ENCODE data around the gene OLR1.
"Not testable (repeated sequence)": the region's sequence is repeated elsewhere in the genome, so short reads cannot be mapped to it uniquely, and the experiment has no call there.

The OLR1 gene

GRCh38 chr12:10190558-10191388, 18.8 kb upstream of the OLR1 start:
- DNase-seq = no peak

GRCh38 chr12:10189653-10190052, 17.7 kb upstream of the OLR1 start:
- DNase-seq = no peak

GRCh38 chr12:10186958-10187357, 15.0 kb upstream of the OLR1 start:
- not testable (repeated sequence) for DNase-seq

GRCh38 chr12:10186299-10186698, 14.4 kb upstream of the OLR1 start:
- no peak for DNase-seq

GRCh38 chr12:10184261-10184843, 12.4 kb upstream of the OLR1 start:
- no peak for DNase-seq

- no peak for DNase-seq
These were observed 10.6 kb upstream of the OLR1 start for GRCh38 chr12:10182354-10183049.

- no peak for DNase-seq
These were observed 7.8 kb upstream of the OLR1 start for GRCh38 chr12:10179776-10180181.

- DNase-seq = no peak
These were observed 6.9 kb upstream of the OLR1 start, which contains the start of gene TMEM52B for GRCh38 chr12:10178821-10179220. TSS of gene TMEM52B (plus strand) at chr12:10179032. CDS start at chr12:10179575, 543 bp downstream.

GRCh38 chr12:10175846-10176636, 4.1 kb upstream of the OLR1 start:
- no peak for DNase-seq

- no peak for DNase-seq
These were observed 3.2 kb upstream of the OLR1 start for GRCh38 chr12:10174986-10175614.

- no peak for DNase-seq
These were observed 1.7 kb downstream of the OLR1 start for GRCh38 chr12:10170216-10170615.

- no peak for DNase-seq
These were observed 2.8 kb downstream of the OLR1 start for GRCh38 chr12:10169104-10169503.

- no peak for DNase-seq
These were observed 4.3 kb downstream of the OLR1 start for GRCh38 chr12:10167599-10167998.

GRCh38 chr12:10165421-10165820, 6.5 kb downstream of the OLR1 start:
- DNase-seq = no peak

- no peak for DNase-seq
These were observed 8.8 kb downstream of the OLR1 start for GRCh38 chr12:10163084-10163483.

GRCh38 chr12:10160617-10161385, 11.1 kb downstream of the OLR1 start:
- no peak for DNase-seq

- no peak for DNase-seq
These were observed 12.7 kb downstream of the OLR1 start for GRCh38 chr12:10159280-10159679.

- DNase-seq = no peak
These were observed 13.5 kb downstream of the OLR1 start for GRCh38 chr12:10158406-10158805.

- DNase-seq = no peak
These were observed 16.0 kb downstream of the OLR1 start for GRCh38 chr12:10155966-10156365.

- no peak for DNase-seq
These were observed 17.8 kb downstream of the OLR1 start for GRCh38 chr12:10154145-10154496.

- no peak for DNase-seq
These were observed 18.4 kb downstream of the OLR1 start for GRCh38 chr12:10153271-10154144.

Data from NCI-H524 treated with DMSO at 0.1 percent for 48 hours (cell line).